ENCODE data around the gene STEEP1.
"Not testable (repeated sequence)": the region's sequence is repeated elsewhere in the genome, so short reads cannot be mapped to it uniquely, and the experiment has no call there.

Gene STEEP1

GRCh38 chrX:119529345-119530276 lies 35.6 kb downstream of the STEEP1 start:
- no peak for DNase-seq (ENCODE audit: low read depth in 2 of 2)

- DNase-seq (ENCODE audit: low read depth in 2 of 2): no peak
These were observed 41.5 kb downstream of the STEEP1 start for GRCh38 chrX:119523664-119524184.

GRCh38 chrX:119521246-119521645 lies 44.0 kb downstream of the STEEP1 start:
- no peak for DNase-seq (ENCODE audit: low read depth in 2 of 2)

- no peak for DNase-seq (ENCODE audit: low read depth in 2 of 2)
These were observed 46.8 kb downstream of the STEEP1 start for GRCh38 chrX:119518371-119518770.

- peak in 1 of 2 donors; percentile 2 for DNase-seq (ENCODE audit: low read depth in 2 of 2)
These were observed 49.0 kb downstream of the STEEP1 start for GRCh38 chrX:119516157-119516702.

GRCh38 chrX:119512146-119512800 lies 52.9 kb downstream of the STEEP1 start:
- no peak for DNase-seq (ENCODE audit: low read depth in 2 of 2)

GRCh38 chrX:119507206-119507605 lies 58.0 kb downstream of the STEEP1 start:
- no peak for DNase-seq (ENCODE audit: low read depth in 2 of 2)

GRCh38 chrX:119505945-119506344 lies 59.3 kb downstream of the STEEP1 start:
- no peak for DNase-seq (ENCODE audit: low read depth in 2 of 2)

- not testable (repeated sequence) for DNase-seq (ENCODE audit: low read depth in 2 of 2)
These were observed 60.1 kb downstream of the STEEP1 start for GRCh38 chrX:119505145-119505544.

- no peak for DNase-seq (ENCODE audit: low read depth in 2 of 2)
These were observed 61.7 kb downstream of the STEEP1 start for GRCh38 chrX:119503484-119503861.

- DNase-seq (ENCODE audit: low read depth in 2 of 2): no peak
These were observed 62.3 kb downstream of the STEEP1 start for GRCh38 chrX:119502727-119503483.

- DNase-seq (ENCODE audit: low read depth in 2 of 2): no peak
These were observed 63.6 kb downstream of the STEEP1 start for GRCh38 chrX:119501511-119502148.

- no peak for DNase-seq (ENCODE audit: low read depth in 2 of 2)
These were observed 65.0 kb downstream of the STEEP1 start for GRCh38 chrX:119500061-119500800.

GRCh38 chrX:119497185-119497584 lies 68.0 kb downstream of the STEEP1 start:
- no peak for DNase-seq (ENCODE audit: low read depth in 2 of 2)

GRCh38 chrX:119495734-119496726 lies 69.2 kb downstream of the STEEP1 start:
- no peak for DNase-seq (ENCODE audit: low read depth in 2 of 2)

- not testable (repeated sequence) for DNase-seq (ENCODE audit: low read depth in 2 of 2)
These were observed 71.2 kb downstream of the STEEP1 start for GRCh38 chrX:119493851-119494495.

- DNase-seq (ENCODE audit: low read depth in 2 of 2): no peak
These were observed 72.7 kb downstream of the STEEP1 start for GRCh38 chrX:119492463-119492862.

- no peak for DNase-seq (ENCODE audit: low read depth in 2 of 2)
These were observed 75.8 kb downstream of the STEEP1 start for GRCh38 chrX:119489212-119490074.
